GM23248 (cell line): ENCODE results near the gene TAF4.
"Not testable (repeated sequence)": the region's sequence is repeated elsewhere in the genome, so short reads cannot be mapped to it uniquely, and the experiment has no call there.

Experiments
- EZH2 ChIP-seq: fragments of 200-600 bp; sonication (generic); IDR thresholded peaks from 2 replicates; pipeline ENCODE4 v1.6.1; 2018; ENCODE audit warnings: antibody characterized with exemption, mild to moderate bottlenecking; ENCODE audit not compliant: insufficient read depth, poor library complexity, severe bottlenecking
- EZH2phosphoT487 ChIP-seq: fragments of 200-600 bp; sonication (generic); IDR thresholded peaks from 2 replicates; pipeline ENCODE4 v1.6.1; 2018; ENCODE audit warnings: antibody characterized with exemption, moderate library complexity, mild to moderate bottlenecking, low read depth; ENCODE audit not compliant: insufficient read depth

- not testable (repeated sequence) for TF ChIP-seq EZH2phosphoT487, EZH2
These were observed 117.6 kb downstream of the TAF4 start for GRCh38 chr20:61948056-61948455.
